Uterus (tissue), 4 donors: ENCODE data around the gene LIPH. TPM values are rescaled to one million over a fixed set of nuclear protein-coding genes. Genes with fewer than 3 reads are reported as not detected.

ENCODE experiments used
- DNase-seq, 2 donors: peaks; one replicate each; pipeline ENCODE4 v3.0.0-alpha.2; 2019 to 2020
- H3K27ac ChIP-seq, 2 donors: fragments of 200-600 bp; sonication (generic); 1 replicate in 1 of 2; 2 replicates in 1 of 2; pipeline ENCODE4 v1.5.1; 2016 to 2018
- H3K27me3 ChIP-seq, 2 donors: fragments of 200-600 bp; sonication (generic); one replicate each; pipeline ENCODE4 v1.5.1; 2018 to 2019; ENCODE audit warnings: control low read depth in 1 of 2
- H3K36me3 ChIP-seq, 2 donors: fragments of 200-600 bp; sonication (generic); one replicate each; pipeline ENCODE4 v1.5.1; 2019; ENCODE audit warnings: control low read depth in 1 of 2
- H3K4me1 ChIP-seq, 2 donors: fragments of 200-600 bp; sonication (generic); one replicate each; pipeline ENCODE4 v1.5.1; 2018 to 2019; ENCODE audit warnings: control low read depth in 1 of 2
- H3K4me3 ChIP-seq, 2 donors: fragments of 200-600 bp; sonication (generic); 1 replicate in 1 of 2; 2 replicates in 1 of 2; pipeline ENCODE4 v1.5.1; 2018 to 2019; ENCODE audit warnings: mild to moderate bottlenecking in 1 of 2
- H3K9me3 ChIP-seq, 2 donors: fragments of 200-600 bp; sonication (generic); one replicate each; pipeline ENCODE4 v1.5.1; 2019; ENCODE audit warnings: control low read depth in 1 of 2
- CTCF ChIP-seq, 4 experiments: fragments of 200-600 bp in 2 of 4; fragments of 450-650 bp in 2 of 4; sonication (generic) in 2 of 4; IDR thresholded peaks; one replicate each; pipeline ENCODE4 v1.5.1; 2016 to 2019; ENCODE audit warnings: antibody characterized with exemption in 4 of 4, mild to moderate bottlenecking in 2 of 4, moderate library complexity in 1 of 4
- POLR2A ChIP-seq, 2 donors: fragments of 450-650 bp; IDR thresholded peaks; one replicate each; pipeline ENCODE4 v1.6.1; 2016; ENCODE audit warnings: antibody characterized with exemption in 2 of 2, mild to moderate bottlenecking in 1 of 2, moderate library complexity in 1 of 2
- intact Hi-C: fragments of 100-400 bp; cut with DNase I; formaldehyde crosslinking; loops from one replicate; pipeline ENCODE4 v1.15.1; 2023; ENCODE audit warnings: low total_unique reads
- total RNA-seq, 4 donors: library from RNA; depleted of rRNA in 3 of 4; stranded (reverse); fragments of >200 nt in 3 of 4; gene quantifications; one replicate each; pipeline versions ENCODE4 v1.1.0 to v1.2.4, GENCODE V29; 2014 to 2023
- donor health status: DM: yes; HTN: yes; CAD: no.

Gene LIPH
- total RNA-seq, 4 donors from 2014 or later = 0.07 TPM; not detected in 3

- no peaks in the 10 kb centered on the region for H3K4me1 ChIP-seq
- no peaks in the 10 kb centered on the region for H3K36me3 ChIP-seq
- H3K9me3 ChIP-seq = no peaks in the 10 kb centered on the region
- no peak overlapping the region for H3K4me3 ChIP-seq
- peak; percentile 20 to 65 for DNase-seq
- TF ChIP-seq POLR2A (IDR thresholded peaks at IDR 0.05) = no peak
- TF ChIP-seq CTCF (IDR thresholded peaks at IDR 0.05) = no peak
- H3K27me3 ChIP-seq = no peaks in the 10 kb centered on the region
- intact Hi-C loops = no loop called here
- no peak overlapping the region for H3K27ac ChIP-seq
These were observed 3.3 kb downstream of the LIPH start for GRCh38 chr3:185549122-185549521.

- Histone ChIP-seq H3K9me3 (no peaks in the 10 kb centered on the region), H3K4me3 (no peak overlapping the region), H3K27ac (no peak overlapping the region), H3K36me3 (no peaks in the 10 kb centered on the region), H3K27me3 (no peaks in the 10 kb centered on the region), H3K4me1 (no peaks in the 10 kb centered on the region)
- intact Hi-C loops = no loop called here
- no peak for DNase-seq
- no peak for TF ChIP-seq POLR2A (IDR thresholded peaks at IDR 0.05)
- TF ChIP-seq CTCF (IDR thresholded peaks at IDR 0.05) = no peak
These were observed 11.7 kb downstream of the LIPH start for GRCh38 chr3:185540695-185541094.

- H3K4me1 ChIP-seq = no peaks in the 10 kb centered on the region
- intact Hi-C loops = no loop called here
- DNase-seq = no peak
- no peak overlapping the region for H3K27ac ChIP-seq
- no peaks in the 10 kb centered on the region for H3K9me3 ChIP-seq
- H3K4me3 ChIP-seq = no peak overlapping the region
- TF ChIP-seq CTCF (IDR thresholded peaks at IDR 0.05) (no peak), POLR2A (IDR thresholded peaks at IDR 0.05) (no peak)
- no peaks in the 10 kb centered on the region for H3K36me3 ChIP-seq
- H3K27me3 ChIP-seq = no peaks in the 10 kb centered on the region
These were observed 12.5 kb downstream of the LIPH start for GRCh38 chr3:185539934-185540333.

GRCh38 chr3:185537369-185537970 lies 14.9 kb downstream of the LIPH start:
- TF ChIP-seq POLR2A (IDR thresholded peaks at IDR 0.05) = no peak
- no peak for DNase-seq
- no peaks in the 10 kb centered on the region for H3K27me3 ChIP-seq
- intact Hi-C loops = no loop called here
- no peak overlapping the region for H3K27ac ChIP-seq
- no peaks in the 10 kb centered on the region for H3K4me1 ChIP-seq
- H3K9me3 ChIP-seq = no peaks in the 10 kb centered on the region
- H3K36me3 ChIP-seq = no peaks in the 10 kb centered on the region
- H3K4me3 ChIP-seq = no peak overlapping the region

GRCh38 chr3:185534511-185534910 lies 17.9 kb downstream of the LIPH start:
- no peak for DNase-seq
- intact Hi-C loops = no loop called here
- no peak overlapping the region for H3K4me3 ChIP-seq
- H3K27me3 ChIP-seq = no peaks in the 10 kb centered on the region
- no peaks in the 10 kb centered on the region for H3K9me3 ChIP-seq
- H3K27ac ChIP-seq = no peak overlapping the region
- no peak for TF ChIP-seq POLR2A (IDR thresholded peaks at IDR 0.05)
- no peaks in the 10 kb centered on the region for H3K36me3 ChIP-seq
- H3K4me1 ChIP-seq = no peaks in the 10 kb centered on the region

- TF ChIP-seq POLR2A (IDR thresholded peaks at IDR 0.05) (no peak), CTCF (IDR thresholded peaks at IDR 0.05) (no peak)
- Histone ChIP-seq H3K4me3 (no peak overlapping the region), H3K4me1 (no peaks in the 10 kb centered on the region), H3K9me3 (no peaks in the 10 kb centered on the region), H3K27me3 (no peaks in the 10 kb centered on the region), H3K36me3 (no peaks in the 10 kb centered on the region), H3K27ac (no peak overlapping the region)
- intact Hi-C loops = no loop called here
- DNase-seq = no peak
These were observed 19.5 kb downstream of the LIPH start for GRCh38 chr3:185532901-185533300.
